Measurements from ENCODE around the gene PRAME.

The PRAME gene

GRCh38 chr22:22528780-22529179, 30.3 kb downstream of the PRAME start (continued):
- TF ChIP-seq CREB5 (CRISPR knock-in tag; IDR thresholded peaks at IDR 0.05; ENCODE audit: low read depth), result no peak
- no peak for TF ChIP-seq ZC3H10 (CRISPR knock-in tag; IDR thresholded peaks at IDR 0.05)

GRCh38 chr22:22527312-22527711, 31.8 kb downstream of the PRAME start:
- no peak for ATAC-seq
- TF ChIP-seq RARB (CRISPR knock-in tag; IDR thresholded peaks at IDR 0.05) (no peak), CSDC2 (CRISPR knock-in tag; IDR thresholded peaks at IDR 0.05) (no peak), PATZ1 (CRISPR knock-in tag; IDR thresholded peaks at IDR 0.05; ENCODE audit: borderline replicate concordance) (no peak), POU6F1 (CRISPR knock-in tag; IDR thresholded peaks at IDR 0.05; ENCODE audit: borderline replicate concordance, low read depth) (no peak), ESRRG (CRISPR knock-in tag; IDR thresholded peaks at IDR 0.05) (no peak), CSRNP3 (CRISPR knock-in tag; IDR thresholded peaks at IDR 0.05) (no peak), GLIS3 (CRISPR knock-in tag; IDR thresholded peaks at IDR 0.05) (no peak), TOX (CRISPR knock-in tag; IDR thresholded peaks at IDR 0.05; ENCODE audit: borderline replicate concordance) (no peak), ARNTL (CRISPR knock-in tag; IDR thresholded peaks at IDR 0.05; ENCODE audit: borderline replicate concordance, low read depth) (no peak), TCF4 (CRISPR knock-in tag; IDR thresholded peaks at IDR 0.05; ENCODE audit: borderline replicate concordance) (no peak), SNAI2 (CRISPR knock-in tag; IDR thresholded peaks at IDR 0.05) (no peak), PPARA (CRISPR knock-in tag; IDR thresholded peaks at IDR 0.05; ENCODE audit: borderline replicate concordance) (no peak), ZNF565 (CRISPR knock-in tag; conservative IDR thresholded peaks at IDR 0.05; ENCODE audit: low read depth) (no peak), CREB5 (CRISPR knock-in tag; IDR thresholded peaks at IDR 0.05; ENCODE audit: low read depth) (no peak), TSHZ2 (CRISPR knock-in tag; IDR thresholded peaks at IDR 0.05) (no peak), ZNF70 (CRISPR knock-in tag; IDR thresholded peaks at IDR 0.05) (no peak)

- TF ChIP-seq ESRRG (CRISPR knock-in tag; IDR thresholded peaks at IDR 0.05), result no peak
- no peak for TF ChIP-seq TCF4 (CRISPR knock-in tag; IDR thresholded peaks at IDR 0.05; ENCODE audit: borderline replicate concordance)
- no peak for TF ChIP-seq ZFP30 (CRISPR knock-in tag; IDR thresholded peaks at IDR 0.05)
- no peak for TF ChIP-seq ZNF565 (CRISPR knock-in tag; conservative IDR thresholded peaks at IDR 0.05; ENCODE audit: low read depth)
- no peak for TF ChIP-seq ARNTL (CRISPR knock-in tag; IDR thresholded peaks at IDR 0.05; ENCODE audit: borderline replicate concordance, low read depth)
- no peak for TF ChIP-seq RARB (CRISPR knock-in tag; IDR thresholded peaks at IDR 0.05)
- TF ChIP-seq CREB5 (CRISPR knock-in tag; IDR thresholded peaks at IDR 0.05; ENCODE audit: low read depth), result no peak
- no peak for TF ChIP-seq BACH2 (CRISPR knock-in tag; IDR thresholded peaks at IDR 0.05; ENCODE audit: borderline replicate concordance)
- TF ChIP-seq ISL1 (CRISPR knock-in tag; IDR thresholded peaks at IDR 0.05), result no peak
- TF ChIP-seq GLIS3 (CRISPR knock-in tag; IDR thresholded peaks at IDR 0.05), result no peak
- TF ChIP-seq ZNF8 (CRISPR knock-in tag; IDR thresholded peaks at IDR 0.05), result no peak
- TF ChIP-seq SNAI2 (CRISPR knock-in tag; IDR thresholded peaks at IDR 0.05), result no peak
- no peak for TF ChIP-seq TSHZ2 (CRISPR knock-in tag; IDR thresholded peaks at IDR 0.05)
- TF ChIP-seq TOX (CRISPR knock-in tag; IDR thresholded peaks at IDR 0.05; ENCODE audit: borderline replicate concordance), result no peak
- no peak for ATAC-seq
Measured at GRCh38 chr22:22526125-22526912, 32.7 kb downstream of the PRAME start.
